ENCODE measurements around the gene NME1. TPM values are rescaled to one million over a fixed set of nuclear protein-coding genes. Genes with fewer than 3 reads are reported as not detected.
A peak's percentile ranks its signal among the peaks of the same experiment; 100 is the strongest.

The NME1 gene
- total and polyA plus RNA-seq, 2 donors from 2014 or later, result 55.9 to 112 TPM

DNA sequence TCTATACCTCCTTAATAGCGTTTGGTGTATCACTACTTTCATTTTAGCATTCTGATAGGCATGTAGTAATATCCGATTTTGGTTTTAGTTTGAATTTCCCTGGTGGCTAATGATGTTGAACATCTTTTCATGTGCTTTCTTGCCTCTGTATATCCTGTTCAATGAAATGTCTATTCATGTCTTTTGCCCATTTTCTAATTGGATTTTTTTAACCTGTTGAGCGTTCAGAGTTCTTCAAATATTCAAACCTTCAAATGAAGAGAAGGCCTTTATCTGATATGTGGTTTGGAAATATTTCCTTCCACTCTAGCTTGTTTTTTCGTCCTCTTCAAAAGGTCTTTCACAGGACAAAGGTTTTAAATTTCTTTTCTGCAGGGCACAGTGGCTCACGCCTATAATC, 2.4 kb upstream of the NME1 start:
- no peaks in the 10 kb centered on the region for H3K36me3 ChIP-seq (ENCODE audit: control insufficient read depth in 2 of 3, insufficient read depth in 3 of 3, low read length in 3 of 3)
- H3K27me3 ChIP-seq (ENCODE audit: control insufficient read depth, insufficient read depth, low read length), result no peaks in the 10 kb centered on the region
- H3K9me3 ChIP-seq (ENCODE audit: control insufficient read depth in 2 of 3, insufficient read depth in 1 of 3, low read length in 3 of 3), result no peaks in the 10 kb centered on the region
- FAIRE-seq (no peak), DNase-seq (no peak)
- TF ChIP-seq, protein P1, sequence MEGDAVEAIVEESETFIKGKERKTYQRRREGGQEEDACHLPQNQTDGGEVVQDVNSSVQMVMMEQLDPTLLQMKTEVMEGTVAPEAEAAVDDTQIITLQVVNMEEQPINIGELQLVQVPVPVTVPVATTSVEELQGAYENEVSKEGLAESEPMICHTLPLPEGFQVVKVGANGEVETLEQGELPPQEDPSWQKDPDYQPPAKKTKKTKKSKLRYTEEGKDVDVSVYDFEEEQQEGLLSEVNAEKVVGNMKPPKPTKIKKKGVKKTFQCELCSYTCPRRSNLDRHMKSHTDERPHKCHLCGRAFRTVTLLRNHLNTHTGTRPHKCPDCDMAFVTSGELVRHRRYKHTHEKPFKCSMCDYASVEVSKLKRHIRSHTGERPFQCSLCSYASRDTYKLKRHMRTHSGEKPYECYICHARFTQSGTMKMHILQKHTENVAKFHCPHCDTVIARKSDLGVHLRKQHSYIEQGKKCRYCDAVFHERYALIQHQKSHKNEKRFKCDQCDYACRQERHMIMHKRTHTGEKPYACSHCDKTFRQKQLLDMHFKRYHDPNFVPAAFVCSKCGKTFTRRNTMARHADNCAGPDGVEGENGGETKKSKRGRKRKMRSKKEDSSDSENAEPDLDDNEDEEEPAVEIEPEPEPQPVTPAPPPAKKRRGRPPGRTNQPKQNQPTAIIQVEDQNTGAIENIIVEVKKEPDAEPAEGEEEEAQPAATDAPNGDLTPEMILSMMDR (IDR thresholded peaks at IDR 0.05; ENCODE audit: borderline replicate concordance, extremely low read depth, insufficient read depth), result no peak
- no peak overlapping the region for H3K4me3 ChIP-seq (ENCODE audit: low read length in 3 of 3)
- H3K27ac ChIP-seq (ENCODE audit: low read depth in 2 of 2, low read length in 2 of 2), result no peak overlapping the region
- no peak overlapping the region for H3K9ac ChIP-seq (ENCODE audit: low read length in 3 of 3)
- intact Hi-C loops (cut with DNase I), result no loop called here
- peaks cover 0 to 7% (median 6%) of the 10 kb centered on the region in 3 donors for H3K4me1 ChIP-seq (ENCODE audit: control insufficient read depth in 2 of 3, insufficient read depth in 2 of 3, low read depth in 1 of 3, low read length in 3 of 3)

DNA sequence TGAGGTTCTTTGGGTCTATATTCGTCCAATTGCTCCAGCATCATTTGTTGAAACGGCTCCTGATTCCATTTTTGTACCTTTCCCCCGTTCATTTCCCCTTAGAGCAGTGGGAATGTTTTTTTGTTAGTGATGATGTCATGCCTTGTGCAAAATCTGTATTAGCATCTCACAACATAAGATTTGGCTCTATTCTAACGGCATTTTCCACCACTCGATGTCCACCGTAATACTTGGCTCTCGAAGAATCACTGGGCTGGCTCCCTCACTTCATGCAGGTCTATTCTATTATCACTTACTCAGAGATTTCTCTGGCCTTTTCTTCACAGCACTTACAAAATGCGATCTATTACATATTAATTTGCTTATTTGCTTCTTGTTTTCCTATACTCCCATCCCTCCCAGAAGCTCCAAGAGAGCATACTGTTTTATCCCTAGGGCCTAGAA, 571 bp upstream of the NME1 start:
- TF ChIP-seq, protein P1 (IDR thresholded peaks at IDR 0.05; ENCODE audit: borderline replicate concordance, extremely low read depth, insufficient read depth), result no peak
- peaks cover 0 to 7% (median 6%) of the 10 kb centered on the region in 3 donors for H3K4me1 ChIP-seq (ENCODE audit: control insufficient read depth in 2 of 3, insufficient read depth in 2 of 3, low read depth in 1 of 3, low read length in 3 of 3)
- H3K36me3 ChIP-seq (ENCODE audit: control insufficient read depth in 2 of 3, insufficient read depth in 3 of 3, low read length in 3 of 3), result peaks cover 0 to 5% (median 4%) of the 10 kb centered on the region in 3 donors
- FAIRE-seq (no peak), DNase-seq (peak in 2 of 5 donors; percentile 48 to 52)
- peak overlapping the region; percentile 85 to 86 for H3K27ac ChIP-seq (ENCODE audit: low read depth in 2 of 2, low read length in 2 of 2)
- intact Hi-C loops (cut with DNase I), result no loop called here
- H3K27me3 ChIP-seq (ENCODE audit: control insufficient read depth, insufficient read depth, low read length), result no peaks in the 10 kb centered on the region
- H3K9me3 ChIP-seq (ENCODE audit: control insufficient read depth in 2 of 3, insufficient read depth in 1 of 3, low read length in 3 of 3), result no peaks in the 10 kb centered on the region
- H3K4me3 ChIP-seq (ENCODE audit: low read length in 3 of 3), result peak overlapping the region; percentile 62 to 90 (median 69)
- H3K9ac ChIP-seq (ENCODE audit: low read length in 3 of 3), result peak overlapping the region; percentile 21 to 77 (median 74)

DNA sequence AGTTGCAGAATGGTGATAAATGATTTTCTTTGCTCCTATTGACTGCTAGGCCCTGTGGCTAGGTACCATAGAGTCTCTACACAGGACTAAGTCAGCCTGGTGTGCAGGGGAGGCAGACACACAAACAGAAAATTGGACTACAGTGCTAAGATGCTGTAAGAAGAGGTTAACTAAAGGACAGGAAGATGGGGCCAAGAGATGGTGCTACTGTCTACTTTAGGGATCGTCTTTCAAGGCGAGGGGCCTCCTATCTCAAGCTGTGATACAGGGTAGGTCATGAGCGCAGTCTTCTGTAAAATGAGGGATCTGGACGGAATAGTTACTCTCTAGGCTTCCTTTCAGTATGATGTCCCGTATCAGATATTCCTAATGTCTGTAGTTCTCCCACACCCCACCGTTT, 817 bp downstream of the NME1 start:
- no peaks in the 10 kb centered on the region for H3K27me3 ChIP-seq (ENCODE audit: control insufficient read depth, insufficient read depth, low read length)
- H3K9me3 ChIP-seq (ENCODE audit: control insufficient read depth in 2 of 3, insufficient read depth in 1 of 3, low read length in 3 of 3), result no peaks in the 10 kb centered on the region
- peaks cover 0 to 7% (median 6%) of the 10 kb centered on the region in 3 donors for H3K4me1 ChIP-seq (ENCODE audit: control insufficient read depth in 2 of 3, insufficient read depth in 2 of 3, low read depth in 1 of 3, low read length in 3 of 3)
- intact Hi-C loops (cut with DNase I), result no loop called here
- H3K9ac ChIP-seq (ENCODE audit: low read length in 3 of 3), result peak overlapping the region in 2 of 3 donors; percentile 75 to 94
- DNase-seq (peak in 4 of 5 donors; percentile 20 to 53 (median 46)), FAIRE-seq (no peak)
- TF ChIP-seq, protein P1 (IDR thresholded peaks at IDR 0.05; ENCODE audit: borderline replicate concordance, extremely low read depth, insufficient read depth), result no peak
- H3K4me3 ChIP-seq (ENCODE audit: low read length in 3 of 3), result peak overlapping the region; percentile 90 to 98 (median 96)
- H3K36me3 ChIP-seq (ENCODE audit: control insufficient read depth in 2 of 3, insufficient read depth in 3 of 3, low read length in 3 of 3), result peaks cover 0 to 5% (median 4%) of the 10 kb centered on the region in 3 donors
- peak overlapping the region in 1 of 2 donors; percentile 33 for H3K27ac ChIP-seq (ENCODE audit: low read depth in 2 of 2, low read length in 2 of 2)

DNA sequence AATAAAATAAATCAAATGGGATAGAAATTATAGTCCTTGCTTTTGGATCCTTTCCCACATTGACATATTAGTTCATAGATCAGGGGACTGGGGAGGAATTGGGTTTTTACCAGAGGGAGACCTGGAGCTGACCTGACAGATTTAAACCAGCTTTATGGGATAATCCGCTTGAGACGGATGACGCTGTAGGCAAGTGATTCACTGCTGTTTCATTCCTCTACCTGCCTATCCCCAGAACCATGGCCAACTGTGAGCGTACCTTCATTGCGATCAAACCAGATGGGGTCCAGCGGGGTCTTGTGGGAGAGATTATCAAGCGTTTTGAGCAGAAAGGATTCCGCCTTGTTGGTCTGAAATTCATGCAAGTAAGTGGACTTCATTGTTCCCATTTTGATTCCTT, 2.1 kb downstream of the NME1 start:
- DNase-seq (no peak), FAIRE-seq (no peak)
- no peaks in the 10 kb centered on the region for H3K27me3 ChIP-seq (ENCODE audit: control insufficient read depth, insufficient read depth, low read length)
- no peaks in the 10 kb centered on the region for H3K9me3 ChIP-seq (ENCODE audit: control insufficient read depth in 2 of 3, insufficient read depth in 1 of 3, low read length in 3 of 3)
- TF ChIP-seq, protein P1 (IDR thresholded peaks at IDR 0.05; ENCODE audit: borderline replicate concordance, extremely low read depth, insufficient read depth), result no peak
- intact Hi-C loops (cut with DNase I), result no loop called here
- H3K27ac ChIP-seq (ENCODE audit: low read depth in 2 of 2, low read length in 2 of 2), result no peak overlapping the region
- H3K9ac ChIP-seq (ENCODE audit: low read length in 3 of 3), result no peak overlapping the region
- no peak overlapping the region for H3K4me3 ChIP-seq (ENCODE audit: low read length in 3 of 3)
- H3K4me1 ChIP-seq (ENCODE audit: control insufficient read depth in 2 of 3, insufficient read depth in 2 of 3, low read depth in 1 of 3, low read length in 3 of 3), result peaks cover 0 to 7% (median 6%) of the 10 kb centered on the region in 3 donors
- peaks cover 4 to 5% (median 4%) of the 10 kb centered on the region in 3 donors for H3K36me3 ChIP-seq (ENCODE audit: control insufficient read depth in 2 of 3, insufficient read depth in 3 of 3, low read length in 3 of 3)
